GM12874 (cell line): ENCODE data around the gene AVEN.

Experiments used
- CTCF ChIP-seq: IDR thresholded peaks from 2 replicates; pipeline ENCODE4 v1.5.1; 2011; ENCODE audit warnings: low read depth, mild to moderate bottlenecking, control low read depth, low read length, moderate library complexity; ENCODE audit not compliant: insufficient read depth

AVEN gene

GRCh38 chr15:33844597-33844996, 194.4 kb downstream of the AVEN start:
- TF ChIP-seq CTCF = no peak

- TF ChIP-seq CTCF = no peak
Measured at GRCh38 chr15:33844186-33844585, 194.8 kb downstream of the AVEN start.

GRCh38 chr15:33840615-33841014, 198.4 kb downstream of the AVEN start:
- no peak for TF ChIP-seq CTCF

- no peak for TF ChIP-seq CTCF
Measured at GRCh38 chr15:33839540-33839939, 199.5 kb downstream of the AVEN start.

GRCh38 chr15:33837294-33837693, 201.7 kb downstream of the AVEN start:
- no peak for TF ChIP-seq CTCF

GRCh38 chr15:33834892-33835743, 203.9 kb downstream of the AVEN start:
- TF ChIP-seq CTCF = no peak

- no peak for TF ChIP-seq CTCF
Measured at GRCh38 chr15:33831646-33832045, 207.4 kb downstream of the AVEN start.

- TF ChIP-seq CTCF = no peak
Measured at GRCh38 chr15:33830351-33830750, 208.7 kb downstream of the AVEN start.
